ENCODE measurements around the gene ADAT2.

DNA sequence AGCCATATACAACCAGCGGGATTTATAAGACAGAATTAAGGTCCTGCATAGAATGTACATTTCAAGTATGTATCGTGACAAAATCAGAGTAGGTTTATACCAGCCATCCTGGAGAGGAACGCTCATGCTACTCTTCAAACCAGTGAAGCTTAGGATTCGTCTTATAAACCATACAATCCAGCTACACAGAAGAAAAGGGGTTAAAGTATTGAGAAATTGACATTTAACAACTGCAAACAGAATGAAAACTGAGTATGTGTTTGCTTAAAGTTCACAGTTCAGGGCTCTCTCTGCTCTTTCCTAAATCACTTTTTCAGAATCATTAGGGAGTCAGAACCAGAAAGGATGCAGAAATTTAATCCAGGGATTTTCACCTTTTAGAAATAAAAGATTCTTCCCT is 17.9 kb downstream of the ADAT2 start:
- TF ChIP-seq, protein P1, sequence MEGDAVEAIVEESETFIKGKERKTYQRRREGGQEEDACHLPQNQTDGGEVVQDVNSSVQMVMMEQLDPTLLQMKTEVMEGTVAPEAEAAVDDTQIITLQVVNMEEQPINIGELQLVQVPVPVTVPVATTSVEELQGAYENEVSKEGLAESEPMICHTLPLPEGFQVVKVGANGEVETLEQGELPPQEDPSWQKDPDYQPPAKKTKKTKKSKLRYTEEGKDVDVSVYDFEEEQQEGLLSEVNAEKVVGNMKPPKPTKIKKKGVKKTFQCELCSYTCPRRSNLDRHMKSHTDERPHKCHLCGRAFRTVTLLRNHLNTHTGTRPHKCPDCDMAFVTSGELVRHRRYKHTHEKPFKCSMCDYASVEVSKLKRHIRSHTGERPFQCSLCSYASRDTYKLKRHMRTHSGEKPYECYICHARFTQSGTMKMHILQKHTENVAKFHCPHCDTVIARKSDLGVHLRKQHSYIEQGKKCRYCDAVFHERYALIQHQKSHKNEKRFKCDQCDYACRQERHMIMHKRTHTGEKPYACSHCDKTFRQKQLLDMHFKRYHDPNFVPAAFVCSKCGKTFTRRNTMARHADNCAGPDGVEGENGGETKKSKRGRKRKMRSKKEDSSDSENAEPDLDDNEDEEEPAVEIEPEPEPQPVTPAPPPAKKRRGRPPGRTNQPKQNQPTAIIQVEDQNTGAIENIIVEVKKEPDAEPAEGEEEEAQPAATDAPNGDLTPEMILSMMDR (conservative IDR thresholded peaks at IDR 0.05 in 1 of 2, IDR thresholded peaks at IDR 0.05 in 1 of 2; ENCODE audit: extremely low read depth in 1 of 2, insufficient read depth in 1 of 2, low read depth in 1 of 2, low read length in 2 of 2) = no peak
- no peak for TF ChIP-seq EZH2 (IDR thresholded peaks at IDR 0.05; ENCODE audit: borderline replicate concordance, low read length)

All from mammary epithelial cell (primary cell).